Duodenal mucosa (tissue), 2 donors: ENCODE data around the gene BLOC1S1.

ENCODE experiments used
- H3K27ac ChIP-seq: one replicate; pipeline ENCODE4 v1.7.0; 2013; ENCODE audit warnings: low read depth, low read length
- H3K27me3 ChIP-seq, 2 donors: one replicate each; pipeline ENCODE4 v1.7.0; 2013; ENCODE audit warnings: low read length in 2 of 2, control low read depth in 1 of 2; ENCODE audit not compliant: insufficient read depth in 2 of 2, control insufficient read depth in 1 of 2
- H3K36me3 ChIP-seq, 2 donors: one replicate each; pipeline ENCODE4 v1.7.0; 2013; ENCODE audit warnings: low read length in 2 of 2, control low read depth in 1 of 2; ENCODE audit not compliant: insufficient read depth in 2 of 2, control insufficient read depth in 1 of 2
- H3K4me1 ChIP-seq, 2 donors: one replicate each; pipeline ENCODE4 v1.7.0; 2013; ENCODE audit warnings: low read length in 2 of 2, control low read depth in 1 of 2; ENCODE audit not compliant: insufficient read depth in 2 of 2, control insufficient read depth in 1 of 2
- H3K4me3 ChIP-seq, 2 donors: one replicate each; pipeline ENCODE4 v1.7.0; 2013; ENCODE audit warnings: low read length in 2 of 2, low read depth in 1 of 2
- H3K9ac ChIP-seq, 2 donors: one replicate each; pipeline ENCODE4 v1.7.0; 2013; ENCODE audit warnings: low read length in 2 of 2, low read depth in 1 of 2
- H3K9me3 ChIP-seq, 2 donors: one replicate each; pipeline ENCODE4 v1.7.0; 2013; ENCODE audit warnings: low read length in 2 of 2, control low read depth in 1 of 2; ENCODE audit not compliant: control insufficient read depth in 1 of 2

The BLOC1S1 gene

GRCh38 chr12:55762646-55763045, 46.8 kb downstream of the BLOC1S1 start:
- H3K4me1 ChIP-seq: no peaks in the 10 kb centered on the region
- H3K36me3 ChIP-seq: peaks cover 12 to 45% of the 10 kb centered on the region in 2 donors
- no peaks in the 10 kb centered on the region for H3K9me3 ChIP-seq

GRCh38 chr12:55765736-55766290, 50.0 kb downstream of the BLOC1S1 start:
- Histone ChIP-seq H3K36me3 (peaks cover 10 to 24% of the 10 kb centered on the region in 2 donors), H3K4me1 (no peaks in the 10 kb centered on the region), H3K27me3 (no peaks in the 10 kb centered on the region)

More at GRCh38 chr12:55762646-55763045, 46.8 kb downstream of the BLOC1S1 start:
- Histone ChIP-seq H3K4me3 (no peak overlapping the region), H3K27me3 (no peaks in the 10 kb centered on the region), H3K27ac (no peak overlapping the region), H3K9ac (no peak overlapping the region)

GRCh38 chr12:55767156-55767555, 51.3 kb downstream of the BLOC1S1 start:
- Histone ChIP-seq H3K36me3 (peaks cover 10 to 36% of the 10 kb centered on the region in 2 donors), H3K27ac (no peak overlapping the region), H3K9ac (no peak overlapping the region), H3K4me1 (no peaks in the 10 kb centered on the region), H3K27me3 (no peaks in the 10 kb centered on the region), H3K9me3 (no peaks in the 10 kb centered on the region), H3K4me3 (no peak overlapping the region)

More at GRCh38 chr12:55765736-55766290, 50.0 kb downstream of the BLOC1S1 start:
- Histone ChIP-seq H3K9ac (no peak overlapping the region), H3K9me3 (no peaks in the 10 kb centered on the region), H3K27ac (no peak overlapping the region), H3K4me3 (no peak overlapping the region)
